OCI-M2 (cell line): ENCODE measurements around the gene OOSP2.

Experiments used
- DNase-seq: peaks from one replicate; lab custom pipeline; 2025; ENCODE audit not compliant: unreplicated experiment; lab: John Stamatoyannopoulos, UW

The OOSP2 gene

GRCh38 chr11:60078745-60079144, 38.5 kb downstream of the OOSP2 start:
- no peak for DNase-seq

GRCh38 chr11:60080535-60080934, 40.3 kb downstream of the OOSP2 start:
- no peak for DNase-seq

DNA sequence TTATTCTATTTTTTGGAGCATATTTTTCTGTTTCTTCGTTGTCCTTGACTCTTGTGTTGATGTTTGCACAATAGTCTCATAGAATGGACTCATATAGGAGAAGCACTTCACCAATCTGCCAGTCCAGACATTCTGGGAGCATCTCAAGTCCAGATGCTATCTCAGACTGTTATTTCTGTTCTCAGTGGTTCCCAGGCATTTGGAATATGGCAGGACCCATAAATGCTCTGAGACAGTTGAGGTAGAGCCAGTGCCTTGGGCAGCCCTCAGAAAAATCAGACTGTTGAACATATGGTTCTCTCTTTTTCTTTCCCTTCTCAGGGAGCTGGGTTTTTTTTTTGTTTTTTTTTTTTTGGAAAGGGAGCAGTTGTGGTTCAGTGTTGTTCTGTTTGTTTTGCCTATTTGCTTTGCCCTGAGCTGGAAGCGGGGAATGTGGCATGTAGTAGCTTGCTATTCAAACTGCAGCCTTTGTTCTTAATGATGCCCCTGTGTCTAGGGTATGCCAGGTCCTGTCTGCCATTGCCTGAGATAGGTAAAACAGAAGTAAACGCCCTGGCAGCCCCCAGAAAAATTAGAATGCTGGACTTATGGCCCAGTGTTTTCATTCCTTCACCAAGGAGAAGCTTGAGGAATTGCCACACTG, 44.5 kb downstream of the OOSP2 start:
- DNase-seq: no peak

GRCh38 chr11:60085909-60086308, 45.7 kb downstream of the OOSP2 start:
- DNase-seq: no peak

DNA sequence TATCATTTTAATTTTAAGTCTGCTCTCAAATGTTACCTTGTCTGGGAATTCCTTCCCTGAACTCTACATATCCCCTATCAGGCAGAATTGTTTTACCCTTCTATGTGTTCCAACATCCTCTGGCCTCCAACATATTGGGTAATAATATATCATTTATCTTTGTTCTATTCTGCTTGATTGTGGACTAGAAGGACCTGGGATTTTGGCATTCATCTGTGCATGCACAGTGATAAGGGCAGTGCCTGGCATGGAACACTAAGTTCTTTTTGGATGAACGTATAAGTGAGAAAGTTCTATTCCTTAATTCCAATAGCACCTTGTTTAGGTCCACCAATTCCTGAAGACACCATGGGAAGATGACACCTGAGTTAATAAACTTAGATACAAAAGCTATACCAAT, 47.0 kb downstream of the OOSP2 start:
- no peak for DNase-seq

DNA sequence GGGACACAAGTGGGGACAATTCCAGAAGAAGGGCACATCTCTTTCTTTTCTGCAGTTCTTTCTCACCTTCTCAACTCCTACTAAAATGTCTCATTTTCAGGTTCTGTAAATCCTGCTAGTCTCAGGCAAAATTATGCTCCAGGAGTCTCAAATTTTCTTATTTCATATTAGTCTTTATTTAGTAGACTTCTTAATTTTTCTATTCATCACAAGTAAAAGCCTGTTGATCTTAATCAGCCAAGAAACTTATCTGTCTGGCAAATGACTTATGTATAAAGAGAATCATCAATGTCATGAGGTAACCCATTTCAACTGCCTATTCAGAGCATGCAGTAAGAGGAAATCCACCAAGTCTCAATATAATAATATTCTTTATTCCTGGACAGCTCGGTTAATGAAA, 48.2 kb downstream of the OOSP2 start, which contains the start of gene MS4A2:
TSS of gene MS4A2 (plus strand) at position 301 of the 400 bp plus-strand sequence. CDS start 102 bp downstream, outside the sequence.
- DNase-seq: no peak

DNA sequence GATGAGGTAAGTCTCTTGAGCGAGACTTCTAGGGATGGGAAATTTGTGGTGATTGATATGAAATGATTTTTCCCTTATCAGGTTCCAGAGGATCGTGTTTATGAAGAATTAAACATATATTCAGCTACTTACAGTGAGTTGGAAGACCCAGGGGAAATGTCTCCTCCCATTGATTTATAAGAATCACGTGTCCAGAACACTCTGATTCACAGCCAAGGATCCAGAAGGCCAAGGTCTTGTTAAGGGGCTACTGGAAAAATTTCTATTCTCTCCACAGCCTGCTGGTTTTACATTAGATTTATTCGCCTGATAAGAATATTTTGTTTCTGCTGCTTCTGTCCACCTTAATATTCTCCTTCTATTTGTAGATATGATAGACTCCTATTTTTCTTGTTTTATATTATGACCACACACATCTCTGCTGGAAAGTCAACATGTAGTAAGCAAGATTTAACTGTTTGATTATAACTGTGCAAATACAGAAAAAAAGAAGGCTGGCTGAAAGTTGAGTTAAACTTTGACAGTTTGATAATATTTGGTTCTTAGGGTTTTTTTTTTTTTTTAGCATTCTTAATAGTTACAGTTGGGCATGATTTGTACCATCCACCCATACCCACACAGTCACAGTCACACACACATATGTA, 55.4 kb downstream of the OOSP2 start:
- DNase-seq: no peak

- no peak for DNase-seq
Measured at GRCh38 chr11:60097189-60097588, 57.0 kb downstream of the OOSP2 start.
